ENCODE results near the gene EFNA4.

The EFNA4 gene

DNA sequence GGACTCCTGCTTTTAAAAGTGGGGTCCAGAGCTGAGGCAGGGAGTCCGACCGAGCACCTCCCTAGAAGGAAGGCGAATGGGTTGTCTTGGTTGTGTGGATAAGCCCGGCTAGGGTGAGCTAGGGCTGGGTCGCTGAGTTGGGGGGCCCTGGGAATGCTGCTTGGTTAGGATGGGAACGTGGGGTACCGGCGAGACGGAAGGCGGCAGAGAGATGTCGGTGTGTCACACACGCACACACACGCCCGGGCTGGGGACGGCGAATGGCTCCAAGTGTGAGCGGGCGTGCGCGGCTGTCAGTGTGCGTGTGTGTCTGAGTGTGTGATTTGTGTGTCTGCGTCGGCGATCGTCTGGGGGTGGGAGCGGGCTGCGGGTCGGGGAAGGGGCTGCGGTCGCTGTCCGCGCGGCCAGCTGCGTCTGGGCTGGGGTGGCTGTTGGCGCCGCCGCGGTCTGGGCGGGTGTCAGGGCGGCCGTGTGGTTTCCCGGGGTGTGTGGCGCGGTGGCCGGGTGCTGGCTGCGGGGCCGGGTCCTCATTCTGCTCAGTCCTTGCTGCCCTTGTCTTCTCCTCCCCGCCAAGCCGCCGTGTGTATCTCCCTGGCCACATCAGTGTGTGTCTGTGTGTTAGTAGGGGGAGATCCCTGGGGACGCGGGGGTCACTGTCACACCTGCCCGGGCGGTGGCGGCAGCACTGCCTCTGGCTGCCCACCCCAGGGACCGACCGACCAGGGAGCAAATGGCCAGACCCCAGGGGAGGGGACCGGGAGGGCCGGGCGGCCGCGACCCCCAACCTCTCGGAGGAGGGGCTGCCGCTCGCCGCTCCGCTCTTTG is 16.2 kb downstream of the EFNA4 start:
- no peak overlapping the region for H3K4me3 ChIP-seq (ENCODE audit: low read length)
- TF ChIP-seq, protein P1, sequence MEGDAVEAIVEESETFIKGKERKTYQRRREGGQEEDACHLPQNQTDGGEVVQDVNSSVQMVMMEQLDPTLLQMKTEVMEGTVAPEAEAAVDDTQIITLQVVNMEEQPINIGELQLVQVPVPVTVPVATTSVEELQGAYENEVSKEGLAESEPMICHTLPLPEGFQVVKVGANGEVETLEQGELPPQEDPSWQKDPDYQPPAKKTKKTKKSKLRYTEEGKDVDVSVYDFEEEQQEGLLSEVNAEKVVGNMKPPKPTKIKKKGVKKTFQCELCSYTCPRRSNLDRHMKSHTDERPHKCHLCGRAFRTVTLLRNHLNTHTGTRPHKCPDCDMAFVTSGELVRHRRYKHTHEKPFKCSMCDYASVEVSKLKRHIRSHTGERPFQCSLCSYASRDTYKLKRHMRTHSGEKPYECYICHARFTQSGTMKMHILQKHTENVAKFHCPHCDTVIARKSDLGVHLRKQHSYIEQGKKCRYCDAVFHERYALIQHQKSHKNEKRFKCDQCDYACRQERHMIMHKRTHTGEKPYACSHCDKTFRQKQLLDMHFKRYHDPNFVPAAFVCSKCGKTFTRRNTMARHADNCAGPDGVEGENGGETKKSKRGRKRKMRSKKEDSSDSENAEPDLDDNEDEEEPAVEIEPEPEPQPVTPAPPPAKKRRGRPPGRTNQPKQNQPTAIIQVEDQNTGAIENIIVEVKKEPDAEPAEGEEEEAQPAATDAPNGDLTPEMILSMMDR (conservative IDR thresholded peaks at IDR 0.05; ENCODE audit: low read length): no peak
- DNase-seq (ENCODE audit: low read depth): no peak

DNA sequence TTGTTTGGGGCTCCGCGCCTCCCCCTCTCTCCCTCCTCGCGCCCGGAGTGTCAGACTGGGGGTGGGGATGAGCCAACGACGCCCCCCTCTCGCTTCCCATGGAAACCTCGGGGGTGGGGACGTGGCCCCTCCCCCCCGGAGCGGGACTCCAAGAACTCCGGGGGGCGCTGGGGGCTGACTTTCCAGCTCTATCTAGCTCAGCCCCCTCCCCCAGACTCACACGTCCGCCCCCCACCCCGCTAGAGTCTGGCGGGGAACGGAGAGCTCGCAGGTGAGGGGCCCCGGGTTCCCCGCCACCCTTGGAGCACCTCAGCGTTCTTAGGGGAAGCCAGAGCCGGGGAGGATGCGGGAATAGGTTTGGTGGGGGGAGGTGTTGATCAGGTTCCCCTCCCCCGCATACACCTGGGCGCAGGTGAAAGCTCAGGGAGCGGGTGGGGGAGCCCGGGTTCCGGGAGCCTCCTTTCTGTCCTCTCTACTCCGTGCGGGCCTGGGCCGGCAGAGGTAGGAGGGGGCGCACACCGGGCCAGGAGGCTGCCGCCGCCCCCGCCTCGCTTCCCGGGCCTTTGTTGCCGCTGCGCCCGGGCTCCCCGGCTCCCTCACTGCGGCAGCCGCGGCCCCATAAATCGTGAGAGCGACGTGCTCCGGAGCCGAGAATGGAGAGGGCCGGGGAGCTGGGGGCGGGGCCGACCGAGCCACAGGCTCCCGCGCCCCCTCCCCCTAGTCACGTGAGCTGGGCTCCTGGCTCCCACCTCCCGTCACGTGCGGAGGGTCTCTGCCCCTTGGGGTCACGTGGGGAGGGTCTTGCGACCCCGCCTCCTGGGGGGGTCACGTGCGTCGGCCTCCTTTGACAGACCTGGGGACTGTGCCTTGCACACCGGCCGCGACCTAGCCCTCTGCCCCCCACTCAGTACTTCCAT is 17.0 kb downstream of the EFNA4 start:
- TF ChIP-seq, protein P1 (conservative IDR thresholded peaks at IDR 0.05; ENCODE audit: low read length): no peak
- H3K4me3 ChIP-seq (ENCODE audit: low read length): no peak overlapping the region
- DNase-seq (ENCODE audit: low read depth): no peak

DNA sequence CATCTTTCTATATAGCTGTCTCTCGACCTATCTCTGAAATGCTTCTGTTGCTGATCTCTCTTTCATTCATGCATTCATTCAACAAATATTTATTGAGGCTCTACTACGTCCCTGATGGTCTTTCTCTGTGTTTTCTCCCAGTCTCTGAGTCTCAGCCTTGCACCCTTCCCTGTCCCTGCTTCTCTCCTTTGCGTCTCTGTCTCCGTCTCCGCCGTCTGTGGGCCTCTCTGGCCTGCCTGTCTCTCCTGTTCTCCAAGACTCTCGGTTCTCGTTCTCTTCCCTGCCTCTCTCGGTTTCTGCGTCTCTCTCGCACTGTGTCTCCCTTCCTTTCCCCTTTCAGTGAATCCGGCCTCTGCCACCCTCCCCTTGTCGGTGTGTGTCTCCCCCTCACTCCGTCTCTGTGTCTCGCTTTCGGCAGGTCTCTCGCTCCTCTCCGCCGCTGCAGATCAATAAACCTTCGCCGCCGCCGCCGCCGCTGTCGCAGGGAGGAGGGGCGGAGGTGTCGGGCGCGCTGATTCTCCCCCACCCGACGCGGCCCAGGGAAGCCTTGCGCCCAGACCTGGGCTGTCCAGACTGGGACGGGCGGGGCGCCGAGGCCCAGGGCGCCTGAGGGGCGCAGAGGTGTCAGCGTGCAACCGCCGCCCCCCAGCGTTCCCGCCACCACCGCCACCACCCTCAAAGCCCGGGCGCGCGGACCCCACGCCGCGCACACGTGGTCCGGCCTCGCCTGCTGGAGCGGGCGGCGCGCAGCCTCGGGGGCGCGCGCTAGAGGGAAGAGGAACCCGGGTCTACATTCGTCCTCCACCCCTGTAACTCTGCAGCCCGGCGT is 18.1 kb downstream of the EFNA4 start:
- TF ChIP-seq, protein P1 (conservative IDR thresholded peaks at IDR 0.05; ENCODE audit: low read length): no peak
- no peak overlapping the region for H3K4me3 ChIP-seq (ENCODE audit: low read length)
- no peak for DNase-seq (ENCODE audit: low read depth)

DNA sequence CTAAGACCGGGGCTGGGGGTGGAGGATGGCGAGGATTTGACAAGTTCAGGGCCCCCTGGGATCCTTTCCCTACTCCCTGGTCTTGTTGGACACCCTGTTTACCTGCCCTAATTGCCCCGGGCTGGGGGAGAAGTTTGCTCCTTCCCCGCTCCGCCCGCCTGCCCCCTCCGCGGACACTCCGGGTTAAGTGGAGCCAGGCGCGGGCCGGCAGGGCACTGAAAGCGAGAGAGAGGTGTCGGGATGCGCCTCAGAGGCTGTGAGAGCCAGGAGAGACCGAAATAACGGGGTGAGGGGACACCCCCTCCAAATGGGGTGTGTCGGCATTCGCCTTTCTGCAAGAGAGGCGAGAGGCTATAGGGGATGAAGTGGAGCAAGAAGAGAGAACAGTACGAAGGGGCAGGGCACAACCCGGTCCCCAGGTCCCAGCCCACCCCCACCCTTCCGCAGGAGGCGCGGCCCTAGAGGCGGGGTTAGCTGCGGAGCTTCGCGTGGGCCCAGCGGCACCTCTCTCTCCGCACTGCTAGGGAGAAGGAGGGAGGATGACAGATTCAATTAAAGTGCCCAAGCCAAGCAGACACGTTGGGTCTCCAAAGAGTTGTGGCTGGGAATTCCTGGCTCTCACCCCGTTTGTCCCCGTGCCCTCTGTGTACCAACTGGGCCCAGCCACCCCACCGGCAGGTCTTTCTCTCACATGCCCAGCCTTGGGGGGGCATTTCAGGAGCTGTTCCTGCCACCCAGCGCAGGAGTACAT is 18.9 kb downstream of the EFNA4 start:
- no peak for DNase-seq (ENCODE audit: low read depth)
- no peak overlapping the region for H3K4me3 ChIP-seq (ENCODE audit: low read length)
- TF ChIP-seq, protein P1 (conservative IDR thresholded peaks at IDR 0.05; ENCODE audit: low read length): no peak

DNA sequence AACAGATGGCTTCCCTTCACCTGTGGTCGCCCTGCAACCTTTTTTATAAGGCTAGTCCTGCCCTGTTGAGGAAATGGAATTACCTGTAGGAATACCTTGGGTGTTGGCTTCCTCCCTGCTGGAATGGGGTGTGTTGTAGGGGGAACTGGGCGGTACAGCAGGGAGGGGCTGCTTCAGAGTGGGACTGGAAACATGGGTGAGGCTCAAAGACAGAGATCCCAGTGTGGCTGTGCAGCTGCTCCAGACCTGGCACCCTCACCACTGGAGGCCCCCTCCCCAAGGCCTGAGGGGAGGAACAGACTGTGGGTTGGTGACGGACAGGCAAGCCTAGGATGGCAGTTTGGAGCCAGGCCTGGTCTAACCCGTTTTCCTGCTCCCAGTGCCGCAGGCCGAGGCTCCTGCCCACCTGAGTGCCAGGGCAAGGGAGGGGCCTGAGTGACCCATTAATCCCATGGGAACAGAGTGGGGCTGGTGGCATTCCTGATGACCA is 19.6 kb downstream of the EFNA4 start:
- DNase-seq (ENCODE audit: low read depth): no peak
- H3K4me3 ChIP-seq (ENCODE audit: low read length): no peak overlapping the region
- TF ChIP-seq, protein P1 (conservative IDR thresholded peaks at IDR 0.05; ENCODE audit: low read length): no peak
